ENCODE data around the gene DENND1A.

Gene DENND1A

DNA sequence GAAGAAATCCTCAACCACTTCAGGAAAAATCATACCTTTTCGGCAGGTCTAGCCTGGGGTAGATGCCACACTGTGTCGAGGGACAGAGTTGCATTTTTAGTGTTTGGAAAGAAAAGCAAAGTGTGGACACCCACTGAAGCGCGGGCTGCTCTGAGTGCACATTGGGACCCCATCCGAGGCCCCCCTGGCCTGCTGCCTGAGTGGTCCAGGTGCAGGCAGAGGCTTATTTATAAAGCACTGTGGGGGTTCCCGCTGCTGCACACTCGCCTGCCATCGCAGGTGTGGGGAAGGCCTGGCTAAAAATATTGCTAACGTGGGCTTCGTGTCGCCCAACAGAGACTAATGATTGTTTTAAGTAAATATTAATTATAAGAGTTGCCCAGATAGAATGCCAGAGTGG, 454.5 kb downstream of the DENND1A start:
- no peak for DNase-seq (ENCODE audit: low read depth)
- TF ChIP-seq, protein P1, sequence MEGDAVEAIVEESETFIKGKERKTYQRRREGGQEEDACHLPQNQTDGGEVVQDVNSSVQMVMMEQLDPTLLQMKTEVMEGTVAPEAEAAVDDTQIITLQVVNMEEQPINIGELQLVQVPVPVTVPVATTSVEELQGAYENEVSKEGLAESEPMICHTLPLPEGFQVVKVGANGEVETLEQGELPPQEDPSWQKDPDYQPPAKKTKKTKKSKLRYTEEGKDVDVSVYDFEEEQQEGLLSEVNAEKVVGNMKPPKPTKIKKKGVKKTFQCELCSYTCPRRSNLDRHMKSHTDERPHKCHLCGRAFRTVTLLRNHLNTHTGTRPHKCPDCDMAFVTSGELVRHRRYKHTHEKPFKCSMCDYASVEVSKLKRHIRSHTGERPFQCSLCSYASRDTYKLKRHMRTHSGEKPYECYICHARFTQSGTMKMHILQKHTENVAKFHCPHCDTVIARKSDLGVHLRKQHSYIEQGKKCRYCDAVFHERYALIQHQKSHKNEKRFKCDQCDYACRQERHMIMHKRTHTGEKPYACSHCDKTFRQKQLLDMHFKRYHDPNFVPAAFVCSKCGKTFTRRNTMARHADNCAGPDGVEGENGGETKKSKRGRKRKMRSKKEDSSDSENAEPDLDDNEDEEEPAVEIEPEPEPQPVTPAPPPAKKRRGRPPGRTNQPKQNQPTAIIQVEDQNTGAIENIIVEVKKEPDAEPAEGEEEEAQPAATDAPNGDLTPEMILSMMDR (conservative IDR thresholded peaks at IDR 0.05; ENCODE audit: low read depth, low read length) = no peak
- no peak overlapping the region for H3K4me3 ChIP-seq (ENCODE audit: low read depth, low read length)

- TF ChIP-seq, protein P1 (conservative IDR thresholded peaks at IDR 0.05; ENCODE audit: low read depth, low read length) = no peak
- peak; percentile 5 for DNase-seq (ENCODE audit: low read depth)
- no peak overlapping the region for H3K4me3 ChIP-seq (ENCODE audit: low read depth, low read length)
Measured at GRCh38 chr9:123472862-123473614, 456.9 kb downstream of the DENND1A start.

DNA sequence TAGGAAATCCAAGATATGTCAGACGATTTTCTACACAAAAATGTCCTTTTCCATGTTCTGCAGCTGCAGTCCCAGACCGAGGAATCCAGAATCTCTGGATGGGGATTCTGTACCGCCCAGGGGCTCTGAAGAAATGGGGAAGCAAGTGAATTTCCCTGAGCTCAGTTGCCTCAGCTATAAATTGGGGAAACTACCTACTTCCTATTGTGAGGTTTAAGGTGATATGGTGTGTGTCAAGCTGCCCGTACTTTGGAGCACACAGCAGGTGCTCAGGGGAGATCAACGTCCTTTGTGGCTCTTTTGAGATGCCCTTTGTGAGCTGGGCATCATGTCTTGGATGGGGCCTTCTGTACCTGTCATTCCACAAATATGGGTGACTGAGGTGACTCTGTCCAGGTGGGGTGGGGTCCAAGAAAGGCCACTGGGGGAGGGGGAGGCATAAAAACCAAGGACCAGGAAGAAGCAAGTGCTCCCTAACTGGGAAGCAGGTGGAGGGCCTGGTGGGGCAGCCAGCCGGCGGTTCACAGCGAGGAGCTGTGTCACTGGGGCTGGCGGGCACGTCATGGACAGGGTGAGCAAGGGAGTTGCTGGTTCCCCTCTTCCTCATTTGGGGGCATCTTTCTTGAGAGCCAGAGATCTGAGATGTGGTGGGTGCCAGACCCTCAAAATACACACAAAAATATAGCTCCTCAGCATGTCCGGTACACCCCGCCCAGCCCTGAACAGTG, 457.9 kb downstream of the DENND1A start:
- no peak overlapping the region for H3K4me3 ChIP-seq (ENCODE audit: low read depth, low read length)
- TF ChIP-seq, protein P1 (conservative IDR thresholded peaks at IDR 0.05; ENCODE audit: low read depth, low read length) = no peak

GRCh38 chr9:123470991-123471770, 458.7 kb downstream of the DENND1A start:
- TF ChIP-seq, protein P1 (conservative IDR thresholded peaks at IDR 0.05; ENCODE audit: low read depth, low read length) = no peak
- no peak for DNase-seq (ENCODE audit: low read depth)
- H3K4me3 ChIP-seq (ENCODE audit: low read depth, low read length) = no peak overlapping the region

More for the DNA sequence above, 457.9 kb downstream of the DENND1A start:
- no peak for DNase-seq (ENCODE audit: low read depth)

DNA sequence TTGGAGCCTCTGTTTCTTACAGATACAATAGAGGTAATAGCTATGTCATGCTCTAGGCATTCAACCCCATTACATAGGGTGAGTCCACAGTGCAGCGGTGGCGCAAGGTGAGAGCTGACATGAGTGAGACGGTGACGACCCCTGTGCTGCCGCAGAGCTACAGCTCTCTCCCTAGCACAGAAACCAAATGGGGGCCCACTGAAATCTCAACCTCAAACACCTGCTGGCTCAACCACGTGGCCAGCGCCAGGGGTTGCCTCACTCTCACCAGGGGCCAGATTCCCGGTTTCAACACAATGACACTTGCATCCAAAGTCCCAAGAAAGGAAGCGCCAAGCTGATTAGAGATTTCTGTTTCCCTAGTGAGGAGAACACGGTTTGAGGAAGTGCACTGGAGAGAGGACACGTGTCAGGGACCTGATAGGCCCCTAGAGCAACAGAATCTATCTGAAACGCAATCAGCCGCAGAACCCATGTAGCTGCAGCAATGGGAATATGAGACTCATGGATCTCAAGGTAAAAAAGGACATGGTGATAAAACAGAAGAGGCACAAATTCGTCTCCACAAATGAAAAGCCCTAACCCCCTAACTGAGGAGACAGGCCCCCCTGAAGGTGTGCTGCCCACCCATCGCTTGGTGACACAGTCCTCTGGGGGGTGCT, 459.7 kb downstream of the DENND1A start:
- no peak overlapping the region for H3K4me3 ChIP-seq (ENCODE audit: low read depth, low read length)
- TF ChIP-seq, protein P1 (conservative IDR thresholded peaks at IDR 0.05; ENCODE audit: low read depth, low read length) = no peak
- no peak for DNase-seq (ENCODE audit: low read depth)

DNA sequence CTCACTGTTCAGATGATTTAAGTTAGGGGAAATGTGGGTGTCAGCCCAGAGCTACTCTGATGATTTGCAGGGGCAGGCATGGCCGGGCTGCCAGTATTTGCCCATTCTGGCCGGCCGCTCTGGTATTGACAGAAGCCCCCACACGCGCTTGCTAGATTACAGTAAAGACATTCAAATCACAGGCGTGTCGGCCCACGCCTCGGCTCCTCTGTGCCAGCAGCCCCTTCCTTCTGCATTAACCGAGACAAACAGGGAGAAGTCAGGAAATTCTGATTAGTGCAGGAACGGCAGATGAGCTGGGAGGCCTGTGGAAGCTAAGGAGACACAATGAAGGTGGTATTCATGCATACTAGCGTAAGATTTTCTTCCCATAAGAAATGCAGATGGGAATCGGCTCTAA, 460.6 kb downstream of the DENND1A start:
- TF ChIP-seq, protein P1 (conservative IDR thresholded peaks at IDR 0.05; ENCODE audit: low read depth, low read length) = no peak
- H3K4me3 ChIP-seq (ENCODE audit: low read depth, low read length) = no peak overlapping the region
- DNase-seq (ENCODE audit: low read depth) = no peak
